ENCODE data around the gene P2RY6.

Gene P2RY6

DNA sequence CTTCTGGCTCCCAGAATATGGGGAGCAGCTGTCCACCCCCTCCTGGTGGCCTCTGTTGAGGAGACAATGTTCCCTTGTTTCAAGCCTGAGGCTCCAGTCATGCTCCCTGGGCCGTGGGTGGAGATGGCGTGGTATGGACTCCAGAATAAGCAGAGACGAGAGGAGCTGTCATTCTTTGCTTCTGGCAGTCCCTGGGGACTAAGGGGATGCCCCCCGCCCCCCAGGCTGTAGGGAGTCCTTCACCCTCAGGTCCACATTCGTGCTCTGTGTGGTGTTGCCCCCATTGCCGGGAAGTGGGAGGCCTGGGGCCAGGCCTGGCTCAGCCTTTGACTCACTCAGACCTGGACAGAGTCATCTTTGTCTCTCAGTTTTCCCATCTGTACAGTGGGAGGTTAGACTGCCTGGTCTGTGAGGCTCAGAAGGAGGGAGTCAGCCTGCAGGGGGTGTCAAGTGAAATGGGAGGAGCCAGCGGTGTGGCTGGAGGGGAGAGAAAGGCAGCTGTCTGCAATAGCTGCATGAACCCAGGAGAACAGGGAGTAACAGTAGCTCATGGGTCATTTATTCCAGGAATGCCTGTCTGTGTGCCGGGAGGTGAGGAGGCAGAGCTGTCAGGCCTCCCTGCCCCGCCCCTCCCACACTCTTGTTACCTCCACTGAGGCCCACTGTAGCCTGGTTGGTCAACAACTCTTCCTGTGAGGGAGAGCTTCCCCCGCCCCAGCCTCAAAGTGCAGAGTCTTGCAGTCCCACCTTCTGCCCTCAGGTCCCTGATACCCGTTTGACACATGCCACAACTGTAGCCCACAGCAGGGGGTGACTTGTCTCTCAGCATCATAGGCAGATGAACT, 42.2 kb downstream of the P2RY6 start:
- in situ Hi-C loops (cut with MboI; ENCODE audit: low sequenced_read_pairs, unreplicated experiment), result no loop called here
- TF ChIP-seq, protein P1, sequence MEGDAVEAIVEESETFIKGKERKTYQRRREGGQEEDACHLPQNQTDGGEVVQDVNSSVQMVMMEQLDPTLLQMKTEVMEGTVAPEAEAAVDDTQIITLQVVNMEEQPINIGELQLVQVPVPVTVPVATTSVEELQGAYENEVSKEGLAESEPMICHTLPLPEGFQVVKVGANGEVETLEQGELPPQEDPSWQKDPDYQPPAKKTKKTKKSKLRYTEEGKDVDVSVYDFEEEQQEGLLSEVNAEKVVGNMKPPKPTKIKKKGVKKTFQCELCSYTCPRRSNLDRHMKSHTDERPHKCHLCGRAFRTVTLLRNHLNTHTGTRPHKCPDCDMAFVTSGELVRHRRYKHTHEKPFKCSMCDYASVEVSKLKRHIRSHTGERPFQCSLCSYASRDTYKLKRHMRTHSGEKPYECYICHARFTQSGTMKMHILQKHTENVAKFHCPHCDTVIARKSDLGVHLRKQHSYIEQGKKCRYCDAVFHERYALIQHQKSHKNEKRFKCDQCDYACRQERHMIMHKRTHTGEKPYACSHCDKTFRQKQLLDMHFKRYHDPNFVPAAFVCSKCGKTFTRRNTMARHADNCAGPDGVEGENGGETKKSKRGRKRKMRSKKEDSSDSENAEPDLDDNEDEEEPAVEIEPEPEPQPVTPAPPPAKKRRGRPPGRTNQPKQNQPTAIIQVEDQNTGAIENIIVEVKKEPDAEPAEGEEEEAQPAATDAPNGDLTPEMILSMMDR (IDR thresholded peaks at IDR 0.05; ENCODE audit: borderline replicate concordance, control extremely low read depth, extremely low read depth, insufficient read depth, missing control alignments), result no peak
- peak; percentile 71 for DNase-seq (ENCODE audit: low spot score)

DNA sequence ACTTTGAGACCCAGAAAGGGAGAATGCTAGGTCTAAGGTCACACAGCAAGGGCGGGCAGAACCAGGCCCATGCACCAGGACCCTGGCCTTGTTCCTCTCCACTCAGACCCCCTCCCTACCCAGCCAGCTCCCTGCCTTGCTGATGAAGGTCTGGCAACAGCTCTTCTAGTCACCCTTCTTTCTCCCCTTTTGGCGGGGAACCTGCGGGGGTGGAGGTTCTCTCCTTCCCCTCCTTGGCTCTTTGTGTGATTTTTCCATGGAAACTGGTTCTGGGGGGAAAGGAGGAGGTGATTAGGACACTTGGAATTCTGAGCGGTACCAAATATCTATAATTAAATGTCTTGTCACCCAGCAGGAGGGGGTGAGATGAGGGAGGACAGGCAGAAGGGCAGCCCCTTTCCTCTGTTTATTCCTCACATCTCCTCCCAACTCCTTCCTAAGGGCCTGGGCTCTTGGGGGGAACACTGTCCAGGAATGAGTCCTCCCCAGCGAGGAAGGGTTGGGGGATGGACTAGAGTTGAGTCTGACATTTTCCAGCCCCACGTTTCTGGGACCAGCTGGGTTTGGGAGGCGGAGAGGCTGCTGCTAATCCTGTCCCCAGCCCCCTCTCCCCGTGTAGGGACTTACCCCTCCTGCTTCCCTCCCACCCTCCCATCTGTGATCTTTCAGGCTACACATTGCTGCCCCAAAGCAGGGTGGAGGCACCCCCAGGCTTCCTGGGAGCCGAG, 43.3 kb downstream of the P2RY6 start:
- TF ChIP-seq, protein P1 (IDR thresholded peaks at IDR 0.05; ENCODE audit: borderline replicate concordance, control extremely low read depth, extremely low read depth, insufficient read depth, missing control alignments), result no peak
- no peak for DNase-seq (ENCODE audit: low spot score)
- in situ Hi-C loops (cut with MboI; ENCODE audit: low sequenced_read_pairs, unreplicated experiment), result no loop called here

GRCh38 chr11:73316422-73316821, 44.3 kb downstream of the P2RY6 start:
- TF ChIP-seq, protein P1 (IDR thresholded peaks at IDR 0.05; ENCODE audit: borderline replicate concordance, control extremely low read depth, extremely low read depth, insufficient read depth, missing control alignments), result no peak
- in situ Hi-C loops (cut with MboI; ENCODE audit: low sequenced_read_pairs, unreplicated experiment), result no loop called here
- DNase-seq (ENCODE audit: low spot score), result no peak

GRCh38 chr11:73317373-73317772, 45.2 kb downstream of the P2RY6 start:
- no peak for DNase-seq (ENCODE audit: low spot score)
- TF ChIP-seq, protein P1 (IDR thresholded peaks at IDR 0.05; ENCODE audit: borderline replicate concordance, control extremely low read depth, extremely low read depth, insufficient read depth, missing control alignments), result no peak
- in situ Hi-C loops (cut with MboI; ENCODE audit: low sequenced_read_pairs, unreplicated experiment), result no loop called here

GRCh38 chr11:73317803-73318202, 45.7 kb downstream of the P2RY6 start:
- in situ Hi-C loops (cut with MboI; ENCODE audit: low sequenced_read_pairs, unreplicated experiment), result no loop called here
- TF ChIP-seq, protein P1 (IDR thresholded peaks at IDR 0.05; ENCODE audit: borderline replicate concordance, control extremely low read depth, extremely low read depth, insufficient read depth, missing control alignments), result no peak
- no peak for DNase-seq (ENCODE audit: low spot score)

GRCh38 chr11:73318501-73319011, 46.4 kb downstream of the P2RY6 start:
- no peak for DNase-seq (ENCODE audit: low spot score)
- in situ Hi-C loops (cut with MboI; ENCODE audit: low sequenced_read_pairs, unreplicated experiment), result no loop called here
- TF ChIP-seq, protein P1 (IDR thresholded peaks at IDR 0.05; ENCODE audit: borderline replicate concordance, control extremely low read depth, extremely low read depth, insufficient read depth, missing control alignments), result no peak
